ENCODE measurements around the gene AKAP13. TPM values are rescaled to one million over a fixed set of nuclear protein-coding genes. Genes with fewer than 3 reads are reported as not detected.
"Not testable (repeated sequence)": the region's sequence is repeated elsewhere in the genome, so short reads cannot be mapped to it uniquely, and the experiment has no call there.

Gene AKAP13
- polyA plus RNA-seq, 1 donor = 71.1 TPM

GRCh38 chr15:85483955-85484354 lies 103.6 kb downstream of the AKAP13 start:
- not testable (repeated sequence) for DNase-seq

GRCh38 chr15:85484923-85485322 lies 104.5 kb downstream of the AKAP13 start:
- DNase-seq = not testable (repeated sequence)

- DNase-seq = peak; percentile 79
Observed at GRCh38 chr15:85485956-85486567, 105.7 kb downstream of the AKAP13 start.

- not testable (repeated sequence) for DNase-seq
Observed at GRCh38 chr15:85487796-85488195, 107.4 kb downstream of the AKAP13 start.

GRCh38 chr15:85488997-85489396 lies 108.6 kb downstream of the AKAP13 start:
- no peak for DNase-seq

- no peak for DNase-seq
Observed at GRCh38 chr15:85489773-85490493, 109.5 kb downstream of the AKAP13 start.

GRCh38 chr15:85490856-85491255 lies 110.5 kb downstream of the AKAP13 start:
- DNase-seq = no peak

- DNase-seq = no peak
Observed at GRCh38 chr15:85491691-85492090, 111.3 kb downstream of the AKAP13 start.

- no peak for DNase-seq
Observed at GRCh38 chr15:85492406-85492805, 112.0 kb downstream of the AKAP13 start.

- DNase-seq = no peak
Observed at GRCh38 chr15:85493260-85493659, 112.9 kb downstream of the AKAP13 start.

- DNase-seq = no peak
Observed at GRCh38 chr15:85494048-85494777, 113.8 kb downstream of the AKAP13 start.

- no peak for DNase-seq
Observed at GRCh38 chr15:85495096-85495495, 114.7 kb downstream of the AKAP13 start.

- no peak for DNase-seq
Observed at GRCh38 chr15:85495544-85495943, 115.1 kb downstream of the AKAP13 start.

- DNase-seq = no peak
Observed at GRCh38 chr15:85496151-85496550, 115.7 kb downstream of the AKAP13 start.

- no peak for DNase-seq
Observed at GRCh38 chr15:85496551-85497171, 116.3 kb downstream of the AKAP13 start.

- DNase-seq = no peak
Observed at GRCh38 chr15:85497172-85497569, 116.8 kb downstream of the AKAP13 start.

- no peak for DNase-seq
Observed at GRCh38 chr15:85498471-85498870, 118.1 kb downstream of the AKAP13 start.

- no peak for DNase-seq
Observed at GRCh38 chr15:85499371-85499887, 119.0 kb downstream of the AKAP13 start.

- no peak for DNase-seq
Observed at GRCh38 chr15:85500060-85500708, 119.8 kb downstream of the AKAP13 start.

- DNase-seq = peak; percentile 49
Observed at GRCh38 chr15:85500729-85501128, 120.3 kb downstream of the AKAP13 start.

GRCh38 chr15:85501574-85501973 lies 121.2 kb downstream of the AKAP13 start:
- DNase-seq = no peak

- no peak for DNase-seq
Observed at GRCh38 chr15:85503151-85503799, 122.9 kb downstream of the AKAP13 start.

Data from hindlimb muscle (tissue), 1 donor.